Adrenal gland (tissue), 12 donors: ENCODE data around the gene LKAAEAR1. TPM values are rescaled to one million over a fixed set of nuclear protein-coding genes. Genes with fewer than 3 reads are reported as not detected.
A peak's percentile ranks its signal among the peaks of the same experiment; 100 is the strongest.

Source experiments
- DNase-seq, 7 donors: peaks; one replicate each; pipeline ENCODE4 v3.0.0-alpha.2; 2019 to 2020
- H3K27ac ChIP-seq, 5 donors: fragments of 200-600 bp; sonication (generic) in 4 of 5; 1 replicate in 3 of 5; 2 replicates in 2 of 5; pipeline versions ENCODE4 v1.5.1 to v1.8.0; 2016 to 2020; ENCODE audit warnings: mild to moderate bottlenecking in 1 of 5
- H3K27me3 ChIP-seq: fragments of 200-600 bp; 2 replicates; pipeline ENCODE4 v1.8.0; 2021
- H3K36me3 ChIP-seq, 2 donors: fragments of 200-600 bp; replicated peaks in 1 of 2; 1 replicate in 1 of 2; 2 replicates in 1 of 2; pipeline versions ENCODE4 v1.5.1 to v1.8.0; 2018 to 2022
- H3K4me1 ChIP-seq, 2 donors: fragments of 200-600 bp; replicated peaks in 1 of 2; 1 replicate in 1 of 2; 2 replicates in 1 of 2; pipeline versions ENCODE4 v1.5.1 to v1.8.0; 2018 to 2021
- H3K4me3 ChIP-seq, 4 donors: fragments of 200-600 bp; sonication (generic) in 3 of 4; one replicate each; pipeline ENCODE4 v1.5.1; 2016 to 2018
- H3K9me3 ChIP-seq, 3 donors: fragments of 200-600 bp; sonication (generic) in 1 of 3; replicated peaks in 1 of 3; 1 replicate in 2 of 3; 2 replicates in 1 of 3; pipeline versions ENCODE4 v1.5.1 to v1.8.0; 2016 to 2021
- POLR2A ChIP-seq, 2 donors: fragments of 450-650 bp; IDR thresholded peaks; one replicate each; pipeline ENCODE4 v1.6.1; 2017; ENCODE audit warnings: antibody characterized with exemption in 2 of 2, mild to moderate bottlenecking in 2 of 2, moderate library complexity in 1 of 2
- WGBS, 4 donors: extraction: QIAGEN DNeasy Blood & Tissue Kit in 2 of 4; methylation state at CpG; one replicate each; pipeline versions ENCODE4 v1.1.5 to v1.1.7; 2013 to 2017; 5-methylcytosine and 5-hydroxymethylcytosine counted together
- intact Hi-C, 2 donors: fragments of 100-400 bp; cut with DNase I; formaldehyde crosslinking; loops; one replicate each; pipeline versions ENCODE4 v1.14.1 to v1.15.0; 2022 to 2023
- polyA plus RNA-seq, 3 donors: library from polyadenylated mRNA; stranded (reverse); fragments of 200-250 nt in 2 of 3; fragments of 350-450 nt in 1 of 3; fragmentation: Illumina TruSeq in 1 of 3; extraction: RNeasy Lipid Tissue Mini Kit (QIAGEN cat#74804) in 1 of 3; gene quantifications; one replicate each; pipeline ENCODE4 v1.2.3, GENCODE V29; 2013 to 2014
- total RNA-seq, 9 donors: library from RNA; depleted of rRNA in 4 of 9; stranded (reverse); fragments of >200 nt in 4 of 9; fragments of 120-200 nt in 1 of 9; fragmentation: NEBNext Ultra II Directional in 1 of 9; extraction: Animal tissue kit (Norgen Biotek cat#: 25700) in 1 of 9; gene quantifications; one replicate each; pipeline versions ENCODE4 v1.1.0 to v1.2.4, GENCODE V29; 2013 to 2023
- TF ChIP-seq, protein P1 (sequence below), 6 experiments: fragments of 450-650 bp in 4 of 6; fragments of 200-600 bp in 2 of 6; sonication (generic) in 1 of 6; IDR thresholded peaks; 1 replicate in 5 of 6; 2 replicates in 1 of 6; pipeline versions ENCODE4 v1.5.1 to v1.8.0; 2016 to 2021; ENCODE audit warnings: antibody characterized with exemption in 6 of 6, mild to moderate bottlenecking in 2 of 6, moderate library complexity in 1 of 6
- donor health status: healthy with polysubstance abuse.
- donor health status: Bipolar disorder and iron deficiency.
- donor health status: DM: yes; HTN: yes; CAD: no.
- donor health status: DM: no; HTN: no; CAD: no.
- donor health status: DM: no; HTN: no; CAD: no.
- donor health status: DM: yes; HTN: yes; CAD: no.

Gene LKAAEAR1
- total and polyA plus RNA-seq, 12 donors: 0.28 to 1.2 (median 1.1) TPM; not detected in 9

DNA sequence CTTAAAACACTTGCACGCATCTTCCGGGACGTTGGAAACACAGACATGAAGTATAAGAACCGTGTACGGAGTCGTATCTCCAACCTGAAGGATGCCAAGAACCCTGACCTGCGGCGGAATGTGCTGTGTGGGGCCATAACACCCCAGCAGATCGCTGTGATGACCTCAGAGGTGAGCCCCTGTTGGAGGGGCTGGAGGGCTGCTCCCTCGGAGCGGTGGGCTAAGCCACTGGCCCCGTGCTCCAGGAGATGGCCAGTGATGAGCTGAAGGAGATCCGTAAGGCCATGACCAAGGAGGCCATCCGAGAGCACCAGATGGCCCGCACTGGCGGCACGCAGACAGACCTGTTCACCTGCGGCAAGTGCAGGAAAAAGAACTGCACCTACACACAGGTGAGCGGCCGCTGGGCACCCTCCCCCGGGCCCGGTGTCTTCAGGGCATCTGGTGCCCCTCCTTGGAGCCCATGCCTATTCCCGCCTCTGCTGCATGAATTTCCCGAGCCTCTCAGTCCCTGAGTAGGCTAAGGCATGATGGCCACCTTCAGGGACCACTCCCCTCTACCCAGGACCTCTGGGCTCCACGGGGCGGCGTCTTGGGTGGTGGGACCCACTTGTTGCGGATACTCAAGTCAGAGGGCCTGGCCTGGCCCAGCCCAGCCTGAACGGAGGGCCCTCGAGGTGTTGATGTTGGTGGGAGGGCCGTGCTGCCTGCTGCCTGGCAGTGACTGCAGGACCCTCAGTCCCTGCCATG lies 13.8 kb downstream of the LKAAEAR1 start:
- Histone ChIP-seq H3K4me1 (no peaks in the 10 kb centered on the region), H3K9me3 (no peaks in the 10 kb centered on the region), H3K27ac (no peak overlapping the region), H3K36me3 (peaks cover 0 to 16% of the 10 kb centered on the region in 2 donors), H3K4me3 (no peak overlapping the region), H3K27me3 (no peaks in the 10 kb centered on the region)
- 91 to 95% (median 93%) methylated on average over 23 to 31 of the region's 31 CpGs for WGBS, 4 donors
- no peak for DNase-seq
- intact Hi-C loops: no loop called here
- no peak for TF ChIP-seq POLR2A (IDR thresholded peaks at IDR 0.05)
- TF ChIP-seq, protein P1, sequence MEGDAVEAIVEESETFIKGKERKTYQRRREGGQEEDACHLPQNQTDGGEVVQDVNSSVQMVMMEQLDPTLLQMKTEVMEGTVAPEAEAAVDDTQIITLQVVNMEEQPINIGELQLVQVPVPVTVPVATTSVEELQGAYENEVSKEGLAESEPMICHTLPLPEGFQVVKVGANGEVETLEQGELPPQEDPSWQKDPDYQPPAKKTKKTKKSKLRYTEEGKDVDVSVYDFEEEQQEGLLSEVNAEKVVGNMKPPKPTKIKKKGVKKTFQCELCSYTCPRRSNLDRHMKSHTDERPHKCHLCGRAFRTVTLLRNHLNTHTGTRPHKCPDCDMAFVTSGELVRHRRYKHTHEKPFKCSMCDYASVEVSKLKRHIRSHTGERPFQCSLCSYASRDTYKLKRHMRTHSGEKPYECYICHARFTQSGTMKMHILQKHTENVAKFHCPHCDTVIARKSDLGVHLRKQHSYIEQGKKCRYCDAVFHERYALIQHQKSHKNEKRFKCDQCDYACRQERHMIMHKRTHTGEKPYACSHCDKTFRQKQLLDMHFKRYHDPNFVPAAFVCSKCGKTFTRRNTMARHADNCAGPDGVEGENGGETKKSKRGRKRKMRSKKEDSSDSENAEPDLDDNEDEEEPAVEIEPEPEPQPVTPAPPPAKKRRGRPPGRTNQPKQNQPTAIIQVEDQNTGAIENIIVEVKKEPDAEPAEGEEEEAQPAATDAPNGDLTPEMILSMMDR (IDR thresholded peaks at IDR 0.05): no peak

DNA sequence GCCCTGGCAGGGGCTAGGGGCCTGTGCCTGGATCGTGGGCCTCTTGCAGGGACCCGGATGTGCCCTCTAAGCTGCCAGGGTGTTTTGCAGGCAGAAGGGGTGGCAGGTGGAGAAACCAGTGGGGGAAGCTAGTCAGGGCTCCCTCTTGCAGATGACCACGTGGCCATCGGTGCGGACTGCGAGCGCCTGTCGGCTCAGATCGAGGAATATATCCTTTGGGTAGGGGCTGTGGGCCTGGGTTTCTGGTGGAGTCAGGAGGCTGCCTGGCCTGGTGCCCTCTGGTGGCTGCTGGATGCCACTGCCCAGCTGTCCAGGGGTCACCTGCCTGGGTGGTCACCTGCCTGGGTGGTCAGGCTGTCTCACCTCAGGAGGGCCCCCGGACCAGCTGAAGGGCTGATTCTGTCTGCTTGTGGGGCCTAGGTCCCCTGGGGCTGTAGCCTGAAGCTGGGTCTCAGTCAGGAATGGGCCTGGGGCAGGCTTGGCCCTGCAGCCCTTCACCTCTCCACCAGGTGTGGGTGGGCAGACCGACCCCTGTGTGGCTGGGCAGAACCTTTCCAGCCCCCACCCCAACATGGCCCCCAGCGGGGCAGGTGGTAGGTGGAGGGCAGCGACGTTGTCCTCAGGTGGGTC lies 14.5 kb downstream of the LKAAEAR1 start:
- Histone ChIP-seq H3K9me3 (no peaks in the 10 kb centered on the region), H3K4me3 (no peak overlapping the region), H3K27me3 (no peaks in the 10 kb centered on the region), H3K27ac (no peak overlapping the region), H3K36me3 (peaks cover 0 to 16% of the 10 kb centered on the region in 2 donors), H3K4me1 (peaks cover 2 to 5% of the 10 kb centered on the region in 2 donors)
- DNase-seq: peak in 2 of 7 donors; percentile 48 to 55
- intact Hi-C loops: no loop called here
- WGBS, 4 donors: 60 to 73% (median 66%) methylated on average over 1 to 14 of the region's 14 CpGs
- TF ChIP-seq POLR2A (IDR thresholded peaks at IDR 0.05): no peak
- TF ChIP-seq, protein P1 (IDR thresholded peaks at IDR 0.05): peak; percentile 34 to 61 (median 54)

DNA sequence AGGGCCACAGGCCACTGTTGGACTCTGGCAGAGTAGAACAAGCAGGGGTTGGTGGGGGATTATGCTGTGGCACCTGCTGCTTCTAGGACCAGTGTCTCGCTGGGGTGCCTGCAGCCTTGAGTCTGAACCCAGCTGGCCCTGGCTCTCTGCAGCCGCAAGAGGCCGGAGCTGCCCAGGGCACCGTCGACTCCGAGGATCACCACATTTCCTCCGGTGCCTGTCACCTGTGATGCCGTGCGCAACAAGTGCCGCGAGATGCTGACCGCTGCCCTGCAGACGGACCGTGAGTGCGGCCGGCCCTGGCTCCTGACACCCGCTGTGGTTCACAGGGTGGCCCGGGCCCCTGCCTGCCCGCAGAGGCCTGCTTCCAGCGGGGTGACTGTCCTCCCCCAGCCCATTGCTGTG lies 15.0 kb downstream of the LKAAEAR1 start:
- no peak overlapping the region for H3K27ac ChIP-seq
- H3K36me3 ChIP-seq: peaks cover 0 to 12% of the 10 kb centered on the region in 2 donors
- no peaks in the 10 kb centered on the region for H3K9me3 ChIP-seq
- no peak for DNase-seq
- 88 to 93% (median 92%) methylated on average over 3 to 20 of the region's 20 CpGs for WGBS, 4 donors
- intact Hi-C loops: no loop called here
- H3K4me3 ChIP-seq: no peak overlapping the region
- H3K4me1 ChIP-seq: peaks cover 8 to 11% of the 10 kb centered on the region in 2 donors
- TF ChIP-seq, protein P1 (IDR thresholded peaks at IDR 0.05): no peak
- TF ChIP-seq POLR2A (IDR thresholded peaks at IDR 0.05): no peak
- no peaks in the 10 kb centered on the region for H3K27me3 ChIP-seq

DNA sequence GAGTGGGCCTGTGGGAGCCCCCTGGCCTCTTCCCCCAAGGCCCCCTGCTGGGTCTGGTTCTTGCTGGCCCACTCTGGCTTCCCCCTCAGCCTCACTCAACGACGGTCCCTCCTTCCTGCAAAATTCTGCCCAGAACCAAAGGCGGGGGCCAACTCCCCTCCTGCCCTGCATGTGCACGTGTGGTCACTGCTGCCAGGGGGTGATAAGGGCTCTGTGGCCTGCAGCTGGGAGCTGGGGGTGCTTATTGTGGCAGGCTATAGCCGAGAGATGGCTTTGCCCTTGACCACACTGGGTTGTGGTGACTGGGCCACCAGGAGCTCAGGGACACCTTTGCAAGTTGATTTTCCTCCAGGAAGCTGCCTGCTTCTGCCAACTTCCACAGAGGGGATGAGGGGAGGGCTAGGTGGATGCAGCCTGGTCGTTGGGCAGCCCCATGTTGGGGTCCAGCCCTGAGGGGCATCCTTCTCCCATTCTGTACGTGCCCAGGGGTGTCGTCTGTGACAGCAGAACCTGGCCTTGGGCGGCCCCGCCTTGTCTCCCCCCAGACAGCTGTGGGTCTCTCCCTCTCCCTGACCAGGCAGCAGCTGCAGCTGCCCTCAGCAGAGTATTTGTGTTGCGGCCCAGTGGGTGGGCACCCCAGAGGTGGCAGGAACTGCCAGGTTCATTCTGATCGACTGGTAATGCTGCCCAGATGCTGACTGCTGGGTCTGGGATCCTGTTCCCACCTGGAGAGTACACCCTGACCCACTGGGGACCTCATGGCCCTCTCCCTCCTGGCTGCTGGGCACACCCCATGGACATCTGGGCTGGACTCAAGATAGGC lies 15.6 kb downstream of the LKAAEAR1 start:
- no peaks in the 10 kb centered on the region for H3K27me3 ChIP-seq
- intact Hi-C loops: no loop called here
- H3K4me1 ChIP-seq: peaks cover 14 to 17% of the 10 kb centered on the region in 2 donors
- H3K9me3 ChIP-seq: no peaks in the 10 kb centered on the region
- peaks cover 0 to 6% of the 10 kb centered on the region in 2 donors for H3K36me3 ChIP-seq
- no peak for DNase-seq
- WGBS, 4 donors: 65 to 87% (median 73%) methylated on average over 3 to 12 of the region's 12 CpGs
- H3K27ac ChIP-seq: no peak overlapping the region
- no peak overlapping the region for H3K4me3 ChIP-seq
- no peak for TF ChIP-seq POLR2A (IDR thresholded peaks at IDR 0.05)
- TF ChIP-seq, protein P1 (IDR thresholded peaks at IDR 0.05): no peak
